ENCODE measurements around the gene LMAN1L. TPM values are rescaled to one million over a fixed set of nuclear protein-coding genes. Genes with fewer than 3 reads are reported as not detected.

The LMAN1L gene
- polyA plus RNA-seq, 1 donor (not counting 4 experiments of a cell fraction or from before 2014, with no cell fraction given), result not detected

DNA sequence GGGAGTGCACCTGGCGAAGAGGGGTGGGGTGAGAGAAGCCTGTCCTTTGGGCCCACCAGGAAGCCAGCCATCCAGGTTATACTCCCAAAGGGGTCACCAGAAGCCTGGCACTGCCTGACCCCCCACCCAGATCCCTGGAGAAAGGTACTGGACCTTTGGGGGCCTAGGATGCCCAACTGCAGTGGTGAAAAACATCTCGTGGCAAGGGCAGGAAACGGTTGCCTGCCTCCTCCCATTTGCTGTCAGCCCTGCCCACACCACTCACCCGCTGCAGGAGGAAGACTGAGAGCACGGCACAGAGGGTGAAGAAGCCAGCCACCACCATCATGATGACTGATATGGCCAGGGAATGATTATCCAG, 32.6 kb downstream of the LMAN1L start:
- FAIRE-seq (no peak), DNase-seq (ENCODE audit: low read depth, low spot score) (no peak)
- Histone ChIP-seq H3K27me3 (ENCODE audit: control insufficient read depth, extremely low read depth, insufficient read depth, low read length) (no peaks in the 10 kb centered on the region), H3K9me1 (ENCODE audit: control insufficient read depth, extremely low read depth, insufficient read depth, low read length) (no peaks in the 10 kb centered on the region), H2AFZ (ENCODE audit: control insufficient read depth, low read length) (no peak overlapping the region), H3K27ac (ENCODE audit: control insufficient read depth, insufficient read depth, low read length) (no peak overlapping the region), H3K4me3 (ENCODE audit: control insufficient read depth in 2 of 3, extremely low read depth in 1 of 3, insufficient read depth in 2 of 3, low read depth in 1 of 3, low read length in 3 of 3) (no peak overlapping the region), H3K79me2 (ENCODE audit: control insufficient read depth, insufficient read depth, low read length) (no peaks in the 10 kb centered on the region), H3K9me3 (ENCODE audit: control insufficient read depth, low read depth, low read length) (no peaks in the 10 kb centered on the region), H3K36me3 (ENCODE audit: control insufficient read depth in 2 of 2, extremely low read depth in 1 of 2, insufficient read depth in 2 of 2, low read length in 2 of 2) (peaks cover 8 to 22% of the 10 kb centered on the region in 2 experiments), H3K4me1 (ENCODE audit: control insufficient read depth, extremely low read depth, insufficient read depth, low read length) (peaks cover 14% of the 10 kb centered on the region), H3K4me2 (ENCODE audit: control insufficient read depth, extremely low read depth, insufficient read depth, low read depth, low read length) (no peak overlapping the region), H4K20me1 (ENCODE audit: control insufficient read depth, extremely low read depth, insufficient read depth, low read length) (no peaks in the 10 kb centered on the region), H3K9ac (ENCODE audit: control insufficient read depth, extremely low read depth, insufficient read depth, low read length) (no peak overlapping the region)
- TF ChIP-seq, protein P1, sequence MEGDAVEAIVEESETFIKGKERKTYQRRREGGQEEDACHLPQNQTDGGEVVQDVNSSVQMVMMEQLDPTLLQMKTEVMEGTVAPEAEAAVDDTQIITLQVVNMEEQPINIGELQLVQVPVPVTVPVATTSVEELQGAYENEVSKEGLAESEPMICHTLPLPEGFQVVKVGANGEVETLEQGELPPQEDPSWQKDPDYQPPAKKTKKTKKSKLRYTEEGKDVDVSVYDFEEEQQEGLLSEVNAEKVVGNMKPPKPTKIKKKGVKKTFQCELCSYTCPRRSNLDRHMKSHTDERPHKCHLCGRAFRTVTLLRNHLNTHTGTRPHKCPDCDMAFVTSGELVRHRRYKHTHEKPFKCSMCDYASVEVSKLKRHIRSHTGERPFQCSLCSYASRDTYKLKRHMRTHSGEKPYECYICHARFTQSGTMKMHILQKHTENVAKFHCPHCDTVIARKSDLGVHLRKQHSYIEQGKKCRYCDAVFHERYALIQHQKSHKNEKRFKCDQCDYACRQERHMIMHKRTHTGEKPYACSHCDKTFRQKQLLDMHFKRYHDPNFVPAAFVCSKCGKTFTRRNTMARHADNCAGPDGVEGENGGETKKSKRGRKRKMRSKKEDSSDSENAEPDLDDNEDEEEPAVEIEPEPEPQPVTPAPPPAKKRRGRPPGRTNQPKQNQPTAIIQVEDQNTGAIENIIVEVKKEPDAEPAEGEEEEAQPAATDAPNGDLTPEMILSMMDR (optimal IDR thresholded peaks at IDR 0.05 in 1 of 3, IDR thresholded peaks at IDR 0.05 in 1 of 3, conservative IDR thresholded peaks at IDR 0.05 in 1 of 3; ENCODE audit: extremely low read depth in 1 of 3, insufficient read depth in 2 of 3, low read length in 3 of 3), result no peak
- no peak for TF ChIP-seq EZH2 (IDR thresholded peaks at IDR 0.05; ENCODE audit: low read length)
- dilution Hi-C loops (cut with MboI; ENCODE audit: extremely low pct_ligation_motif_present, low sequenced_read_pairs), result no loop called here

DNA sequence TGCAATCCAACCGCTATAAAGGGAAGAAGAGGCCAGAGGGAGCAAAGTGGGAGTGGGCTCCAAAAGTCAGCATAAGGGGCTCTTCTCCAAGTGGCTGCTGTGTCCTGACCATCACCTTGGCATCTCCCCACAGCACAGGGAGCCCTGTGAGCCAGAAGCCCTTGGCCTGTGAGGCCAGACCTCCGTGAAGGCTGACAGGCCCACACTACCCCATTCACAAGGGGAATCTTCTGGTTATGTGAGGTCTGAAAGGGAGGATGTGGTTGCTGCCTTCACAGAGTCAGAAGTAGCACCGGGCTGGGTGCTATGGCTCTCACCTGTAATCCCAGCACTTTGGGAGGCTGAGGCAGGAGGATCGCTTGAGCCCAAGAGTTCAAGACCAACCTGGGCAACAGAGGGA, 32.9 kb downstream of the LMAN1L start:
- Histone ChIP-seq H3K9ac (ENCODE audit: control insufficient read depth, extremely low read depth, insufficient read depth, low read length) (no peak overlapping the region), H4K20me1 (ENCODE audit: control insufficient read depth, extremely low read depth, insufficient read depth, low read length) (no peaks in the 10 kb centered on the region), H3K4me1 (ENCODE audit: control insufficient read depth, extremely low read depth, insufficient read depth, low read length) (peaks cover 14% of the 10 kb centered on the region), H3K4me3 (ENCODE audit: control insufficient read depth in 2 of 3, extremely low read depth in 1 of 3, insufficient read depth in 2 of 3, low read depth in 1 of 3, low read length in 3 of 3) (no peak overlapping the region), H3K79me2 (ENCODE audit: control insufficient read depth, insufficient read depth, low read length) (no peaks in the 10 kb centered on the region), H3K27me3 (ENCODE audit: control insufficient read depth, extremely low read depth, insufficient read depth, low read length) (no peaks in the 10 kb centered on the region), H2AFZ (ENCODE audit: control insufficient read depth, low read length) (no peak overlapping the region), H3K4me2 (ENCODE audit: control insufficient read depth, extremely low read depth, insufficient read depth, low read depth, low read length) (no peak overlapping the region), H3K36me3 (ENCODE audit: control insufficient read depth in 2 of 2, extremely low read depth in 1 of 2, insufficient read depth in 2 of 2, low read length in 2 of 2) (peaks cover 11 to 25% of the 10 kb centered on the region in 2 experiments), H3K9me1 (ENCODE audit: control insufficient read depth, extremely low read depth, insufficient read depth, low read length) (no peaks in the 10 kb centered on the region), H3K9me3 (ENCODE audit: control insufficient read depth, low read depth, low read length) (no peaks in the 10 kb centered on the region), H3K27ac (ENCODE audit: control insufficient read depth, insufficient read depth, low read length) (no peak overlapping the region)
- TF ChIP-seq EZH2 (IDR thresholded peaks at IDR 0.05; ENCODE audit: low read length), result no peak
- TF ChIP-seq, protein P1 (optimal IDR thresholded peaks at IDR 0.05 in 1 of 3, IDR thresholded peaks at IDR 0.05 in 1 of 3, conservative IDR thresholded peaks at IDR 0.05 in 1 of 3; ENCODE audit: extremely low read depth in 1 of 3, insufficient read depth in 2 of 3, low read length in 3 of 3), result no peak
- FAIRE-seq (no peak), DNase-seq (ENCODE audit: low read depth, low spot score) (no peak)
- dilution Hi-C loops (cut with MboI; ENCODE audit: extremely low pct_ligation_motif_present, low sequenced_read_pairs), result no loop called here
